ENCODE measurements around the gene GGCX. TPM values are rescaled to one million over a fixed set of nuclear protein-coding genes. Genes with fewer than 3 reads are reported as not detected.

The GGCX gene
- polyA plus RNA-seq (2013) = 17.9 TPM

- WGBS (ENCODE audit: insufficient coverage) = 6% methylated on average over 46 of the region's 64 CpGs
- peak within 1 kb of the TSS; percentile 89 to 97 (median 91) for H3K4me3 ChIP-seq (ENCODE audit: control insufficient read depth in 1 of 7, extremely low read depth in 1 of 7, insufficient read depth in 4 of 7, low read depth in 2 of 7, low read length in 6 of 7)
- no peaks in the 10 kb centered on the region for H3K9me3 ChIP-seq (ENCODE audit: control extremely low read depth in 1 of 5, control insufficient read depth in 4 of 5, insufficient read depth in 2 of 5, low read depth in 1 of 5, low read length in 4 of 5)
- no peaks in the 10 kb centered on the region for H3K27me3 ChIP-seq (replicated peaks in 2 of 5; ENCODE audit: control insufficient read depth in 4 of 5, insufficient read depth in 5 of 5, low read length in 4 of 5)
- ChIA-PET CTCF (interaction anchor here (0.9 to 7.0 kb wide), 12 partner anchors 10 to 173 kb away, joined by 3 to 34 read pairs (median 4); partner anchors contain the start of gene C2orf68), POLR2A (interaction anchor here (0.6 to 3.1 kb wide), 11 partner anchors 9 to 675 kb away, joined by 3 to 14 read pairs (median 5); partner anchors contain the start of genes MAT2A and RNF181)
- DNase-seq = peak; percentile 96 to 98 (median 98)
- H3K36me3 ChIP-seq (ENCODE audit: control insufficient read depth in 4 of 4, insufficient read depth in 4 of 4, low read length in 3 of 4) = peaks cover 4 to 22% (median 12%) of the 10 kb centered on the region in 4 experiments
- H3K4me1 ChIP-seq (ENCODE audit: control extremely low read depth in 1 of 4, control insufficient read depth in 4 of 4, insufficient read depth in 4 of 4, low read length in 3 of 4) = peaks cover 6 to 25% (median 14%) of the 10 kb centered on the region in 4 experiments
- H3K27ac ChIP-seq (ENCODE audit: insufficient read depth in 1 of 2, low read depth in 1 of 2, low read length in 2 of 2, poor library complexity in 1 of 2, severe bottlenecking in 2 of 2) = peak within 1 kb of the TSS; percentile 86 to 93
These were observed at the start of gene GGCX for GRCh38 chr2:85561280-85562212. TSS of gene GGCX (minus strand) at chr2:85561493. CDS start at chr2:85561428, 65 bp downstream.

DNA sequence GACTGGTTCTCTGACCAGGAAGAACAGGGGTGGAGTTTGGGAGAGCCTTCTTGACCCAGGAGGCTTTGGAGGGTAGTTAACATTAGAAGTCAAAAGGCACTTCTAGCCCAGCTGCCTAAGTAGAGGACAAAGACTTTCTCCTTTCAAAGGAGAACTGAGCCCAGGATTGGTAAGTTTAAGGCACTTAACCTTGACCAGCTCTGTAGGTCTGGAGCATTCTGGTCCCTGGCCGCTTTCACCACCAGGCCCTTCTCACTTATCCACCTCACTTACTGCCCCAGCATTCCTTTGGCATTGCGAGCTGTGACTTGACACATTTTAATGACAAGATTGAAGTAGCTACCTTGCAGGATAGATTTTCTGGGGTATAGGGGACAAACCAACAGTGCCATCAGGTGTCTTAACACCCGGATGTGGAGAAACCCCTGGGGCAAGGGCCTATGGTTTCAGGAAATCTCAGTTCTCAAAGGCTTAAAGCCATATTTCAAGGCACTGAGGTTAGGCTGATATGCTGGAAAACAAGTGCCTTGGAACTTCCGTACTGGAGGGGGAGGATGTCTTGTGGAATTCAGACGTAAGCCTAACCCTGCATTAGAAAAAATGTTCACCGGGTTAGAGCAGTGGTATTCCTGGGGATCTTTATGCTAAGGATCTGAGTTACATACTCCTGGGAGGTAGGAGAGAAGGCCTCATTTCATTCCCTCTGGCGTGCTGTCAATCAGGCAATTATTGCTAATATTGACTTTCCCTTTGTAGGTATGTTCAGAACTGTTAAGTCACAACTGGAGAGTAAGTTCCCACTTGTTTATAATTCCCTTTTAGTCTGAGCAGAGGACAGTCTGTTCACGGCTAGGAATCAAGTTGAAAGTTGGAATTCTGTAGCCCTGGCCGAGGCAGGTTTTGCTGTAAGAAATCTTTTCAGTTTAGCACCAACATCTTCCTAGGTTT is 46.2 kb upstream of the GGCX start:
- no peaks in the 10 kb centered on the region for H3K9me3 ChIP-seq (ENCODE audit: control extremely low read depth in 1 of 5, control insufficient read depth in 4 of 5, insufficient read depth in 2 of 5, low read depth in 1 of 5, low read length in 4 of 5)
- POLR2A ChIA-PET = no interaction called here
- H3K27me3 ChIP-seq (replicated peaks in 2 of 5; ENCODE audit: control insufficient read depth in 4 of 5, insufficient read depth in 5 of 5, low read length in 4 of 5) = no peaks in the 10 kb centered on the region
- H3K4me1 ChIP-seq (ENCODE audit: control extremely low read depth in 1 of 4, control insufficient read depth in 4 of 4, insufficient read depth in 4 of 4, low read length in 3 of 4) = peaks cover 8 to 34% (median 26%) of the 10 kb centered on the region in 4 experiments
- WGBS (ENCODE audit: insufficient coverage) = 96% methylated on average over 8 of the region's 9 CpGs
- peaks cover 13 to 43% (median 34%) of the 10 kb centered on the region in 4 experiments for H3K36me3 ChIP-seq (ENCODE audit: control insufficient read depth in 4 of 4, insufficient read depth in 4 of 4, low read length in 3 of 4)
- peak overlapping the region in 1 of 2 experiments; percentile 39 for H3K27ac ChIP-seq (ENCODE audit: insufficient read depth in 1 of 2, low read depth in 1 of 2, low read length in 2 of 2, poor library complexity in 1 of 2, severe bottlenecking in 2 of 2)
- CTCF ChIA-PET = interaction anchor here (1.0 to 3.1 kb wide), 3 partner anchors 17 to 57 kb away, joined by 3 to 9 read pairs (median 4); no protein-coding TSS in a partner anchor
- no peak for DNase-seq
- no peak overlapping the region for H3K4me3 ChIP-seq (ENCODE audit: control insufficient read depth in 1 of 7, extremely low read depth in 1 of 7, insufficient read depth in 4 of 7, low read depth in 2 of 7, low read length in 6 of 7)

DNA sequence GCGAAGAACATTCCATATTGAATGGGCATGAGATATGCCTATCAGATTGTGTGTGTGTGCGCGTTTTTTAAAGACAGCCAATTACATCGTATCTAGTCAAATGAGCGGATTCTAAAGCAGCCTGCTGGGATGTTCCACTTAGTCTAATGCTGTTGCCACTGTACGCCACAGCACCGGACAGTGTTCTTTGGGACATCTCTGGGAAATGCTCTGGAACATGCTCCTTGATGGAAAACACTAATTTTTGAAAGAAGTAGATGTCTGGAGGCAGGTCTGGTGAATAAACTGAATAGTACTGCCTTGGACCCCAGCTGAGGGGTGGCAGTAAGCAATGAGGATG is 44.8 kb upstream of the GGCX start:
- Histone ChIP-seq H3K4me3 (ENCODE audit: control insufficient read depth in 1 of 7, extremely low read depth in 1 of 7, insufficient read depth in 4 of 7, low read depth in 2 of 7, low read length in 6 of 7) (no peak overlapping the region), H3K4me1 (ENCODE audit: control extremely low read depth in 1 of 4, control insufficient read depth in 4 of 4, insufficient read depth in 4 of 4, low read length in 3 of 4) (peaks cover 6 to 37% (median 27%) of the 10 kb centered on the region in 4 experiments), H3K27me3 (replicated peaks in 2 of 5; ENCODE audit: control insufficient read depth in 4 of 5, insufficient read depth in 5 of 5, low read length in 4 of 5) (no peaks in the 10 kb centered on the region), H3K27ac (ENCODE audit: insufficient read depth in 1 of 2, low read depth in 1 of 2, low read length in 2 of 2, poor library complexity in 1 of 2, severe bottlenecking in 2 of 2) (no peak overlapping the region), H3K36me3 (ENCODE audit: control insufficient read depth in 4 of 4, insufficient read depth in 4 of 4, low read length in 3 of 4) (peaks cover 13 to 43% (median 34%) of the 10 kb centered on the region in 4 experiments), H3K9me3 (ENCODE audit: control extremely low read depth in 1 of 5, control insufficient read depth in 4 of 5, insufficient read depth in 2 of 5, low read depth in 1 of 5, low read length in 4 of 5) (no peaks in the 10 kb centered on the region)
- ChIA-PET POLR2A (interaction anchor here (0.9 kb wide), 1 partner anchor 45 kb away, joined by 3 read pairs; the partner anchor contains the start of gene GGCX), CTCF (interaction anchor here (1.0 to 3.1 kb wide), 5 partner anchors 12 to 30 kb away, joined by 3 to 9 read pairs (median 4); no protein-coding TSS in a partner anchor)
- no peak for DNase-seq
- 96% methylated on average over 7 of the region's 7 CpGs for WGBS (ENCODE audit: insufficient coverage)

DNA sequence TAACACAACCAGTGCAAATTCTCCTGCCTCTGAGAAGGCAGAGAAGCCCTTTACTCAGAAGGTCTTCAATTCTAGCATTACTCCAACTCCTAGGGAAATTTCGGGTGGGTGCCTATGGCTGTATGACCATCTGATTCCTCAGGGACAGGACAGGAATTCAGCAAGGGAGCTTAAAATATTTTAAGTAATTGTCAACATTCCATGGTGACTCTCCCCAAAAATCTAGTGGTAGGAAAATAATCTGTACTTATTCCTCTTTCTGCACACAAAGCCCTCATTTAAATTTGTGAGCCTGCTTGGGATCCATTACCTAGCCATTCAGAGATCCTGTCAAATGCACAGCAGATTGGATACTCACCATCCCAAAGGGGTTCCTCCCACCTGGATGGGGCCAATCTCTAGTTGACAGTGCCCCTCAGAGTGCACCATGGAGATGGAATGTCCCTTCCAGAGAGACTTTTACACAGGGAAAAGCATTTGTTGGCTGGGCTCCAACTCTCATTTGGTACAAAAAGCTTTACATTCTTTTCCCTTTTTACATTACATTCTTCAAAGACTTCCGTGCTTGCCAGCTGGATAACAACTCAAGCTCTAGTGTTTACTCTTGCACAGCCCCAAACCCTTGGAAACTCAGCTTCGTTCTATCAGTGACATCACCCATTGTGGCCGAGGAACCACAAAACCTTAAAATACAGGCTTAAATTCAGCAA is 44.3 kb upstream of the GGCX start:
- H3K4me1 ChIP-seq (ENCODE audit: control extremely low read depth in 1 of 4, control insufficient read depth in 4 of 4, insufficient read depth in 4 of 4, low read length in 3 of 4) = peaks cover 5 to 34% (median 24%) of the 10 kb centered on the region in 4 experiments

GRCh38 chr2:85604568-85605339 is 43.5 kb upstream of the GGCX start:
- 95% methylated on average over 4 of the region's 6 CpGs for WGBS (ENCODE audit: insufficient coverage)
- POLR2A ChIA-PET = no interaction called here
- Histone ChIP-seq H3K27me3 (replicated peaks in 2 of 5; ENCODE audit: control insufficient read depth in 4 of 5, insufficient read depth in 5 of 5, low read length in 4 of 5) (no peaks in the 10 kb centered on the region), H3K9me3 (ENCODE audit: control extremely low read depth in 1 of 5, control insufficient read depth in 4 of 5, insufficient read depth in 2 of 5, low read depth in 1 of 5, low read length in 4 of 5) (no peaks in the 10 kb centered on the region), H3K4me1 (ENCODE audit: control extremely low read depth in 1 of 4, control insufficient read depth in 4 of 4, insufficient read depth in 4 of 4, low read length in 3 of 4) (peaks cover 5 to 29% (median 25%) of the 10 kb centered on the region in 4 experiments), H3K27ac (ENCODE audit: insufficient read depth in 1 of 2, low read depth in 1 of 2, low read length in 2 of 2, poor library complexity in 1 of 2, severe bottlenecking in 2 of 2) (no peak overlapping the region), H3K4me3 (ENCODE audit: control insufficient read depth in 1 of 7, extremely low read depth in 1 of 7, insufficient read depth in 4 of 7, low read depth in 2 of 7, low read length in 6 of 7) (no peak overlapping the region), H3K36me3 (ENCODE audit: control insufficient read depth in 4 of 4, insufficient read depth in 4 of 4, low read length in 3 of 4) (peaks cover 13 to 46% (median 38%) of the 10 kb centered on the region in 4 experiments)
- no peak for DNase-seq
- CTCF ChIA-PET = interaction anchor here (0.6 to 3.1 kb wide), 10 partner anchors 14 to 55 kb away, joined by 3 to 10 read pairs (median 4); partner anchors contain the start of genes GGCX and VAMP8

More for the DNA sequence above, 44.3 kb upstream of the GGCX start:
- 94% methylated on average over 2 of the region's 4 CpGs for WGBS (ENCODE audit: insufficient coverage)
- CTCF ChIA-PET = interaction anchor here (1.0 to 3.1 kb wide), 7 partner anchors 11 to 31 kb away, joined by 3 to 9 read pairs (median 4); no protein-coding TSS in a partner anchor
- DNase-seq = no peak
- Histone ChIP-seq H3K36me3 (ENCODE audit: control insufficient read depth in 4 of 4, insufficient read depth in 4 of 4, low read length in 3 of 4) (peaks cover 13 to 43% (median 34%) of the 10 kb centered on the region in 4 experiments), H3K27me3 (replicated peaks in 2 of 5; ENCODE audit: control insufficient read depth in 4 of 5, insufficient read depth in 5 of 5, low read length in 4 of 5) (no peaks in the 10 kb centered on the region), H3K9me3 (ENCODE audit: control extremely low read depth in 1 of 5, control insufficient read depth in 4 of 5, insufficient read depth in 2 of 5, low read depth in 1 of 5, low read length in 4 of 5) (no peaks in the 10 kb centered on the region), H3K4me3 (ENCODE audit: control insufficient read depth in 1 of 7, extremely low read depth in 1 of 7, insufficient read depth in 4 of 7, low read depth in 2 of 7, low read length in 6 of 7) (no peak overlapping the region), H3K27ac (ENCODE audit: insufficient read depth in 1 of 2, low read depth in 1 of 2, low read length in 2 of 2, poor library complexity in 1 of 2, severe bottlenecking in 2 of 2) (no peak overlapping the region)
- POLR2A ChIA-PET = interaction anchor here (0.9 kb wide), 1 partner anchor 44 kb away, joined by 3 read pairs; the partner anchor contains the start of gene GGCX

Measured in common myeloid progenitor, CD34-positive (primary cell).